LNCaP clone FGC (cell line): ENCODE data around the gene REELD1.

Source experiments
- DNase-seq: peaks from one replicate; pipeline ENCODE4 v3.0.0-alpha.2; 2011; ENCODE audit warnings: low read depth
- H3K4me3 ChIP-seq: 2 replicates; pipeline ENCODE4 v1.5.1; 2011; ENCODE audit warnings: mild to moderate bottlenecking, low read depth, low read length, control low read depth
- CTCF ChIP-seq: IDR thresholded peaks from 2 replicates; pipeline ENCODE4 v1.5.1; 2012; ENCODE audit warnings: mild to moderate bottlenecking; ENCODE audit not compliant: control insufficient read depth, insufficient read depth; ENCODE audit errors: extremely low read depth

REELD1 gene

GRCh38 chr4:146212781-146213180, 1.6 kb upstream of the REELD1 start:
- TF ChIP-seq CTCF = no peak
- no peak for DNase-seq
- no peak overlapping the region for H3K4me3 ChIP-seq

DNA sequence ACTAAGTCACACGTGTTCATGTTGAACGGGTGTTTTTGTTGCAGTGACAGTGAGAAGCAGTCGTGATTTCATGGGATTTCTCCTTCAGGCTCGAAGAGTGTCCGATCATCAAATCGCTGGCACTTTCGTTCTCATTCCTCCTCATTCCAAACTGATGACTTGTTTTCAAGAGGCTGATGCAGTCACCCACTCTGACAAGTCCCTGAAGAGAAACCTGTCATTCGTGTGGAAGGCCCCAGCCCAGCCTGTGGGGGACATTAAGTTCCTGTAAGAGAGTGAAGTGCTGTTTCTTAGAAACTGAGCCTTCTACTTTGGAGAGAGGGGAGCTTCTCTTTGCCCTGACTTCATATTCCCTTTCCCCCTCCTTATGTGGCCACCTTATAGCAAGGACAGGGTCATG, 8.0 kb downstream of the REELD1 start:
- H3K4me3 ChIP-seq = no peak overlapping the region
- no peak for DNase-seq
- TF ChIP-seq CTCF = no peak

DNA sequence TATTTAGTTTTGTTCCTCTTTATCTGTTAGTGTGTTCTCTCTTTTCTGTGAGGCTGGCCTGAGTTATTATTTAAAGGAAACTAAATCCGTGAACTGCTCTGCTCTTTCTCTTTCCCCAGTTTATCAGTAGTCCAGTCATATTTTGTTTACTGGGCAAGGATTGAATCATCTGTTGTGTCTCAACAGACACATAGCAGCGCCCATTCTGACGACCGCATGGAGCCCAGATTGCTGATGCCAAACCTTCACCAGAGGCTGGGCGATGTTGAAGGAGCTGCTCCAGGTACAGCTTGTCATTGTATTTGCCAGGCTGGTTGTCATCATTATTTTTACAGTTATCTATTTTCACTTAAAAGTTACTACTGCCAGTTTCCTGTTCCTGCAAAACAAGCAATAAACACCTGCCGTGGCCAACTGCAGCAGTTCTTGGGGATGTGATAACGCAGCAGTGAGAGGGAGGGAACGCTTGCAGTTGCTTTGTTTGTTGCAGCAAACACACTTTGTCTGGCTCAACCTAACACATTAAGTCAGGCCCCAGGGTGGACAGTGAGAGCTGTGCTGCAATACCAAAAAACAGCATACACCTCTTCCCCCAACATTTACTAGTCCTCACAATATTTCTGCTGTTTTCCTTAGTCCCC, 10.1 kb downstream of the REELD1 start:
- no peak for TF ChIP-seq CTCF
- peak; percentile 88 for DNase-seq
- H3K4me3 ChIP-seq = no peak overlapping the region

GRCh38 chr4:146229406-146229805, 15.1 kb downstream of the REELD1 start:
- no peak for TF ChIP-seq CTCF
- no peak for DNase-seq
- no peak overlapping the region for H3K4me3 ChIP-seq

- H3K4me3 ChIP-seq = no peak overlapping the region
- no peak for DNase-seq
- no peak for TF ChIP-seq CTCF
Observed at GRCh38 chr4:146232131-146232722, 17.9 kb downstream of the REELD1 start.

DNA sequence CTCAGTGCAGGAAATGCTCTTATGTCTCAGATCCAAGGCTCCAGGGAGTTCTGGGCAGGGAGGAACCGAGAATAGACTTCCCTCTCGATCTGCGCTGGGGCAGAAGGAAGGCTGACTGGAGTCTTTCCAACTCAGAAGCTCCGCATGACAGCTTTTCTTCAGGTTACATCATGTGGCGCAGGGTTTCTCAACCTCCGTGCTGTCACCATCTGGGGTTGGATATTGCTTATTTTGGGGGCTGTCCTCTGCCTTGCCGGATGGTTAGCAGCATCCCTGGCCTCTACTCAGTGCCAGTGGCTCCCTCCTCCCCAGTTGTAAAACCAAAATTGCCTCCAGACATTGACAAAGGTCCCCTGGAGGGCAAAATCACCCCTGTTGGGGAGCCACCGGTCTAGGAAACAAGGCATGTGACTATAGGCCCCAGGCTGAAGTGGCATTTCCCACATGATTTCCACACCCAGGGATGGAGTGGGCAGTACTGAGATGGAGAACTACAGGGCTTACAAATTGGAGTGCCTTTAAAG, 21.4 kb downstream of the REELD1 start:
- H3K4me3 ChIP-seq = no peak overlapping the region
- TF ChIP-seq CTCF = no peak
- no peak for DNase-seq

DNA sequence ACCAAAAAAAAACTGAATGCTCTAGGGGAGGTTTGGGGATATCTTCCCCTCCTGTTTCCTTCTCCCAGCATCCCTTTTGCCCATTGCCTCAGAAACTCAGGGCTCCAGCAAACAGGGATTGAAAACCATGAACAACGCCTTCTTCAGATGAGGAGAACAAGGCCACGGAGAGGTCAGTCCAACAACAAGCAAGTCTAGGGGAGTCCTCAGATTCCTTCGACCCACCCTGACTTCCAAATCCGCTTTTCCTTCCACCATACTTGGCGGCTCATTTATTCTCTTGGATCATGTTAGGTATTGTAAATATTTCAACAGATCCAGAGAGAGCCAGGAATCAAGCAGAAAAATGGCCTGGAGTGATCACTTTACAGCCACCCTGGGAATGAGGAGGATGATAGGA, 21.9 kb downstream of the REELD1 start:
- no peak for TF ChIP-seq CTCF
- no peak overlapping the region for H3K4me3 ChIP-seq
- DNase-seq = no peak
